H9 (cell line): Measurements from ENCODE around the gene COL4A2. TPM values are rescaled to one million over a fixed set of nuclear protein-coding genes. Genes with fewer than 3 reads are reported as not detected.

ENCODE experiments used
- DNase-seq: peaks from one replicate; pipeline ENCODE4 v3.0.0-alpha.2; 2017
- H2AFZ ChIP-seq: one replicate; pipeline ENCODE4 v1.6.1; 2013; ENCODE audit warnings: mild to moderate bottlenecking, low read length, control low read depth, moderate library complexity
- H2AK5ac ChIP-seq: 2 replicates; pipeline ENCODE4 v1.6.1; 2013; ENCODE audit warnings: low read length, control low read depth, mixed read lengths; ENCODE audit not compliant: insufficient read length
- H2BK120ac ChIP-seq: one replicate; pipeline ENCODE4 v1.6.1; 2013; ENCODE audit warnings: low read depth, mild to moderate bottlenecking, low read length, control low read depth, inconsistent platforms; ENCODE audit not compliant: poor library complexity, severe bottlenecking
- H2BK12ac ChIP-seq: 2 replicates; pipeline ENCODE4 v1.6.1; 2013; ENCODE audit warnings: low read length, control low read depth, mixed read lengths, low read depth; ENCODE audit not compliant: insufficient read length
- H2BK15ac ChIP-seq: 2 replicates; pipeline ENCODE4 v1.6.1; 2013; ENCODE audit warnings: low read depth, low read length, control low read depth
- H2BK20ac ChIP-seq: one replicate; pipeline ENCODE4 v1.6.1; 2013; ENCODE audit warnings: low read depth, mild to moderate bottlenecking, low read length, control low read depth, inconsistent platforms; ENCODE audit not compliant: poor library complexity, severe bottlenecking
- H2BK5ac ChIP-seq: 2 replicates; pipeline ENCODE4 v1.6.1; 2013; ENCODE audit warnings: low read length, control low read depth, mixed read lengths; ENCODE audit not compliant: insufficient read length
- H3K14ac ChIP-seq: 2 replicates; pipeline ENCODE4 v1.6.1; 2013; ENCODE audit warnings: low read length, control low read depth; ENCODE audit not compliant: insufficient read depth
- H3K18ac ChIP-seq: 2 replicates; pipeline ENCODE4 v1.6.1; 2013; ENCODE audit warnings: low read depth, mild to moderate bottlenecking, mixed read lengths, low read length, control low read depth; ENCODE audit not compliant: insufficient read length
- H3K23ac ChIP-seq: 2 replicates; pipeline ENCODE4 v1.6.1; 2013; ENCODE audit warnings: low read length, control low read depth, mixed read lengths, low read depth; ENCODE audit not compliant: insufficient read length
- H3K23me2 ChIP-seq: 2 replicates; pipeline ENCODE4 v1.6.1; 2013; ENCODE audit warnings: low read depth, mild to moderate bottlenecking, mixed read lengths, low read length, control low read depth; ENCODE audit not compliant: insufficient read length, poor library complexity, severe bottlenecking
- H3K27ac ChIP-seq: 2 replicates; pipeline ENCODE4 v1.5.1; 2013; ENCODE audit warnings: low read length, control low read depth, mixed read lengths, low read depth; ENCODE audit not compliant: insufficient read length
- H3K27me3 ChIP-seq: 2 replicates; pipeline ENCODE4 v1.6.1; 2013; ENCODE audit warnings: low read length, control low read depth, inconsistent platforms; ENCODE audit not compliant: insufficient read depth
- H3K4ac ChIP-seq: 2 replicates; pipeline ENCODE4 v1.6.1; 2013; ENCODE audit warnings: low read depth, mild to moderate bottlenecking, control low read depth, inconsistent platforms, low read length, moderate library complexity
- H3K4me1 ChIP-seq: 2 replicates; pipeline ENCODE4 v1.6.1; 2013; ENCODE audit warnings: low read length, control low read depth, inconsistent platforms; ENCODE audit not compliant: insufficient read depth
- H3K4me2 ChIP-seq: 2 replicates; pipeline ENCODE4 v1.6.1; 2013; ENCODE audit warnings: low read length, control low read depth, mixed read lengths; ENCODE audit not compliant: insufficient read length, insufficient read depth
- H3K56ac ChIP-seq: 2 replicates; pipeline ENCODE4 v1.6.1; 2013; ENCODE audit warnings: low read depth, mild to moderate bottlenecking, mixed read lengths, low read length, control low read depth; ENCODE audit not compliant: insufficient read length
- H3K79me1 ChIP-seq: 2 replicates; pipeline ENCODE4 v1.6.1; 2013; ENCODE audit warnings: low read depth, mild to moderate bottlenecking, moderate library complexity, low read length, control low read depth, inconsistent platforms; ENCODE audit not compliant: insufficient read depth, poor library complexity, severe bottlenecking
- H3K79me2 ChIP-seq: 2 replicates; pipeline ENCODE4 v1.6.1; 2013; ENCODE audit warnings: low read length, control low read depth, inconsistent platforms; ENCODE audit not compliant: insufficient read depth
- H3K9ac ChIP-seq: 2 replicates; pipeline ENCODE4 v1.6.1; 2013; ENCODE audit warnings: low read length, control low read depth, mixed read lengths; ENCODE audit not compliant: insufficient read length; ENCODE audit errors: extremely low read depth
- H3K9me3 ChIP-seq: one replicate; pipeline ENCODE4 v1.6.1; 2013; ENCODE audit warnings: low read depth, low read length, inconsistent platforms; ENCODE audit not compliant: control insufficient read depth
- H3T11ph ChIP-seq: one replicate; pipeline ENCODE4 v1.6.1; 2013; ENCODE audit warnings: mild to moderate bottlenecking, low read length, control low read depth, inconsistent platforms
- H4K20me1 ChIP-seq: one replicate; pipeline ENCODE4 v1.6.1; 2013; ENCODE audit not compliant: control insufficient read depth, insufficient read length, insufficient read depth
- H4K5ac ChIP-seq: 2 replicates; pipeline ENCODE4 v1.6.1; 2013; ENCODE audit warnings: low read depth, mild to moderate bottlenecking, mixed read lengths, low read length, control low read depth; ENCODE audit not compliant: insufficient read length
- H4K8ac ChIP-seq: replicated peaks from 2 replicates; pipeline ENCODE4 v1.6.1; 2013; ENCODE audit warnings: low read length, control low read depth, mixed read lengths, low read depth; ENCODE audit not compliant: insufficient read length
- H4K91ac ChIP-seq: 2 replicates; pipeline ENCODE4 v1.6.1; 2013; ENCODE audit warnings: low read depth, mild to moderate bottlenecking, moderate library complexity, mixed read lengths, low read length, control low read depth; ENCODE audit not compliant: insufficient read length
- H3K27ac Mint-ChIP-seq, 3 experiments: 2 replicates in 2 of 3; 3 replicates in 1 of 3; pipeline ENCODE4 v1.8.0; 2020 to 2021; ENCODE audit warnings: mixed read lengths in 3 of 3, mild to moderate bottlenecking in 1 of 3, moderate library complexity in 1 of 3
- H3K27me3 Mint-ChIP-seq: 2 replicates; pipeline ENCODE4 v1.8.0; 2021; ENCODE audit warnings: low read depth, mild to moderate bottlenecking, moderate library complexity, mixed read lengths
- H3K36me3 Mint-ChIP-seq, 3 experiments: 2 replicates in 2 of 3; 3 replicates in 1 of 3; pipeline ENCODE4 v1.8.0; 2020 to 2021; ENCODE audit warnings: low read depth in 3 of 3, mixed read lengths in 3 of 3; ENCODE audit not compliant: insufficient read depth in 1 of 3
- H3K4me1 Mint-ChIP-seq, 2 experiments: 2 replicates each; pipeline ENCODE4 v1.8.0; 2020; ENCODE audit warnings: mixed read lengths in 2 of 2
- H3K4me3 Mint-ChIP-seq, 2 experiments: 2 replicates in 1 of 2; 3 replicates in 1 of 2; pipeline ENCODE4 v1.8.0; 2020 to 2021; ENCODE audit warnings: mild to moderate bottlenecking in 2 of 2, mixed read lengths in 2 of 2, moderate library complexity in 1 of 2
- H3K9me3 Mint-ChIP-seq, 2 experiments: 2 replicates in 1 of 2; 3 replicates in 1 of 2; pipeline ENCODE4 v1.8.0; 2020; ENCODE audit warnings: mild to moderate bottlenecking in 2 of 2, mixed read lengths in 2 of 2, moderate library complexity in 1 of 2
- WGBS: extraction: QIAGEN DNeasy Blood & Tissue Kit; methylation state at CpG from one replicate; pipeline ENCODE4 v1.1.7; 2013; ENCODE audit warnings: missing lambda C conversion rate, low lambda C conversion rate, mixed read lengths; ENCODE audit not compliant: insufficient read length; ENCODE audit errors: extremely low coverage; 5-methylcytosine and 5-hydroxymethylcytosine counted together
- total RNA-seq: library from RNA; stranded (reverse); gene quantifications from 2 replicates; pipeline ENCODE4 v1.2.1, GENCODE V29; 2021
- TF ChIP-seq, protein P1 (sequence below): fragments of 200-600 bp; sonication (generic); conservative IDR thresholded peaks from 3 replicates; pipeline ENCODE4 v1.8.0; 2021; ENCODE audit warnings: antibody characterized with exemption, mild to moderate bottlenecking

Gene COL4A2
- total RNA-seq, 1 experiment from 2014 or later: 76.5 TPM

- Histone ChIP-seq H4K91ac (no peak overlapping the region), H3K23me2 (no peaks in the 10 kb centered on the region), H2BK15ac (no peak overlapping the region), H3K4me2 (no peak overlapping the region), H3K27ac (no peak overlapping the region), H3K9me3 (no peaks in the 10 kb centered on the region), H4K5ac (no peak overlapping the region), H3K4me1 (no peaks in the 10 kb centered on the region), H4K20me1 (no peaks in the 10 kb centered on the region), H3K56ac (no peak overlapping the region), H3K23ac (no peak overlapping the region), H2BK12ac (no peak overlapping the region), H3K14ac (no peak overlapping the region), H2AFZ (no peak overlapping the region), H3K9ac (no peak overlapping the region), H3K79me1 (no peaks in the 10 kb centered on the region), H3K27me3 (no peaks in the 10 kb centered on the region), H2AK5ac (no peak overlapping the region), H2BK5ac (no peak overlapping the region), H3K79me2 (no peaks in the 10 kb centered on the region), H3K4ac (no peak overlapping the region), H3T11ph (no peak overlapping the region), H3K18ac (no peak overlapping the region), H2BK20ac (no peak overlapping the region), H4K8ac (no peak overlapping the region), H2BK120ac (no peak overlapping the region)
- peaks cover 6 to 7% of the 10 kb centered on the region in 2 experiments for H3K4me1 Mint-ChIP-seq
- DNase-seq: no peak
- H3K27me3 Mint-ChIP-seq: no peaks in the 10 kb centered on the region
- no peaks in the 10 kb centered on the region for H3K9me3 Mint-ChIP-seq
- no CpG with 5 or more reads among the region's 4 CpGs for WGBS
- TF ChIP-seq, protein P1, sequence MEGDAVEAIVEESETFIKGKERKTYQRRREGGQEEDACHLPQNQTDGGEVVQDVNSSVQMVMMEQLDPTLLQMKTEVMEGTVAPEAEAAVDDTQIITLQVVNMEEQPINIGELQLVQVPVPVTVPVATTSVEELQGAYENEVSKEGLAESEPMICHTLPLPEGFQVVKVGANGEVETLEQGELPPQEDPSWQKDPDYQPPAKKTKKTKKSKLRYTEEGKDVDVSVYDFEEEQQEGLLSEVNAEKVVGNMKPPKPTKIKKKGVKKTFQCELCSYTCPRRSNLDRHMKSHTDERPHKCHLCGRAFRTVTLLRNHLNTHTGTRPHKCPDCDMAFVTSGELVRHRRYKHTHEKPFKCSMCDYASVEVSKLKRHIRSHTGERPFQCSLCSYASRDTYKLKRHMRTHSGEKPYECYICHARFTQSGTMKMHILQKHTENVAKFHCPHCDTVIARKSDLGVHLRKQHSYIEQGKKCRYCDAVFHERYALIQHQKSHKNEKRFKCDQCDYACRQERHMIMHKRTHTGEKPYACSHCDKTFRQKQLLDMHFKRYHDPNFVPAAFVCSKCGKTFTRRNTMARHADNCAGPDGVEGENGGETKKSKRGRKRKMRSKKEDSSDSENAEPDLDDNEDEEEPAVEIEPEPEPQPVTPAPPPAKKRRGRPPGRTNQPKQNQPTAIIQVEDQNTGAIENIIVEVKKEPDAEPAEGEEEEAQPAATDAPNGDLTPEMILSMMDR: no peak
- H3K27ac Mint-ChIP-seq: no peak overlapping the region
- no peaks in the 10 kb centered on the region; a peak in 3 of 7 replicates for H3K36me3 Mint-ChIP-seq
- H3K4me3 Mint-ChIP-seq: no peak overlapping the region
These were observed 60.5 kb downstream of the COL4A2 start for GRCh38 chr13:110367620-110368019.
